Measurements from ENCODE around the gene EMP2. TPM values are rescaled to one million over a fixed set of nuclear protein-coding genes. Genes with fewer than 3 reads are reported as not detected.
"Not testable (repeated sequence)": the region's sequence is repeated elsewhere in the genome, so short reads cannot be mapped to it uniquely, and the experiment has no call there.

The EMP2 gene
- total RNA-seq, 6 donors from 2014 or later, result 261 to 1,020 (median 640) TPM

DNA sequence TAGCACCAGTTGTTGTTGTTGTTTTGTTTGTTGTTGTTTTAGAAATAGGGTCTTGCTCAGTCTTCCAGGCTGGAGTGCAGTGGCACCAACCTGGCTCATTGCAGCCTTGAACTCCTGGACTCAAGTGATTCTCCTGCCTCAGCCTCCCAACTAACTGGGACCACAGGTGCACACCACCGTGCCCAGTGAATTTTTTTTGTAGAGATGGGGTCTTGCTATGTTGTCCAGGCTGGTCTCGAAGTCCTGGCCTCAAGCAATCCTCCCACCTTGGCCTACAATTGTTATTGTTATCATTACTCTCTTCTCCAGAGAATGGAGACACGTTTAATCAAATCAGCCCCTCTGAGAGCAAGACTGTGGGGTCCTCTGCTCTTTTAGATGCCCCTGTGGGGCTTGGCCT is 42.7 kb upstream of the EMP2 start:
- TF ChIP-seq POLR2A (IDR thresholded peaks at IDR 0.05) (no peak), POLR2AphosphoS5 (IDR thresholded peaks at IDR 0.05) (no peak), EP300 (IDR thresholded peaks at IDR 0.05) (no peak)

GRCh38 chr16:10622036-10622921 is 41.9 kb upstream of the EMP2 start:
- peak overlapping the region; percentile 42 to 73 (median 56) for H3K27ac ChIP-seq
- H3K4me3 ChIP-seq, result no peak overlapping the region
- H3K4me1 ChIP-seq, result peaks cover 16 to 36% (median 22%) of the 10 kb centered on the region in 4 donors
- peak; percentile 57 to 80 for DNase-seq
- H3K36me3 ChIP-seq, result no peaks in the 10 kb centered on the region
- no peaks in the 10 kb centered on the region for H3K9me3 ChIP-seq
- 67 to 75% methylated on average over 16 to 19 of the region's 19 CpGs for WGBS, 2 donors
- peak; percentile 26 to 79 for ATAC-seq (ENCODE audit: low FRiP score in 2 of 2)
- H3K27me3 ChIP-seq, result no peaks in the 10 kb centered on the region
- no peak for TF ChIP-seq POLR2A (IDR thresholded peaks at IDR 0.05)
- peak in 3 of 4 donors; percentile 25 to 78 (median 77) for TF ChIP-seq EP300 (IDR thresholded peaks at IDR 0.05)
- peak; percentile 26 to 28 for TF ChIP-seq POLR2AphosphoS5 (IDR thresholded peaks at IDR 0.05)
- TF ChIP-seq, protein P1, sequence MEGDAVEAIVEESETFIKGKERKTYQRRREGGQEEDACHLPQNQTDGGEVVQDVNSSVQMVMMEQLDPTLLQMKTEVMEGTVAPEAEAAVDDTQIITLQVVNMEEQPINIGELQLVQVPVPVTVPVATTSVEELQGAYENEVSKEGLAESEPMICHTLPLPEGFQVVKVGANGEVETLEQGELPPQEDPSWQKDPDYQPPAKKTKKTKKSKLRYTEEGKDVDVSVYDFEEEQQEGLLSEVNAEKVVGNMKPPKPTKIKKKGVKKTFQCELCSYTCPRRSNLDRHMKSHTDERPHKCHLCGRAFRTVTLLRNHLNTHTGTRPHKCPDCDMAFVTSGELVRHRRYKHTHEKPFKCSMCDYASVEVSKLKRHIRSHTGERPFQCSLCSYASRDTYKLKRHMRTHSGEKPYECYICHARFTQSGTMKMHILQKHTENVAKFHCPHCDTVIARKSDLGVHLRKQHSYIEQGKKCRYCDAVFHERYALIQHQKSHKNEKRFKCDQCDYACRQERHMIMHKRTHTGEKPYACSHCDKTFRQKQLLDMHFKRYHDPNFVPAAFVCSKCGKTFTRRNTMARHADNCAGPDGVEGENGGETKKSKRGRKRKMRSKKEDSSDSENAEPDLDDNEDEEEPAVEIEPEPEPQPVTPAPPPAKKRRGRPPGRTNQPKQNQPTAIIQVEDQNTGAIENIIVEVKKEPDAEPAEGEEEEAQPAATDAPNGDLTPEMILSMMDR (IDR thresholded peaks at IDR 0.05), result no peak

More for the DNA sequence above, 42.7 kb upstream of the EMP2 start:
- Histone ChIP-seq H3K4me1 (peaks cover 10 to 29% (median 19%) of the 10 kb centered on the region in 4 donors), H3K36me3 (no peaks in the 10 kb centered on the region), H3K4me3 (no peak overlapping the region), H3K27ac (peak overlapping the region; percentile 26 to 65 (median 48)), H3K9me3 (no peaks in the 10 kb centered on the region), H3K27me3 (no peaks in the 10 kb centered on the region)
- ATAC-seq (ENCODE audit: low FRiP score in 2 of 2) (no peak), DNase-seq (no peak)
- WGBS, 2 donors, result 87 to 92% methylated on average over 3 of the region's 3 CpGs

DNA sequence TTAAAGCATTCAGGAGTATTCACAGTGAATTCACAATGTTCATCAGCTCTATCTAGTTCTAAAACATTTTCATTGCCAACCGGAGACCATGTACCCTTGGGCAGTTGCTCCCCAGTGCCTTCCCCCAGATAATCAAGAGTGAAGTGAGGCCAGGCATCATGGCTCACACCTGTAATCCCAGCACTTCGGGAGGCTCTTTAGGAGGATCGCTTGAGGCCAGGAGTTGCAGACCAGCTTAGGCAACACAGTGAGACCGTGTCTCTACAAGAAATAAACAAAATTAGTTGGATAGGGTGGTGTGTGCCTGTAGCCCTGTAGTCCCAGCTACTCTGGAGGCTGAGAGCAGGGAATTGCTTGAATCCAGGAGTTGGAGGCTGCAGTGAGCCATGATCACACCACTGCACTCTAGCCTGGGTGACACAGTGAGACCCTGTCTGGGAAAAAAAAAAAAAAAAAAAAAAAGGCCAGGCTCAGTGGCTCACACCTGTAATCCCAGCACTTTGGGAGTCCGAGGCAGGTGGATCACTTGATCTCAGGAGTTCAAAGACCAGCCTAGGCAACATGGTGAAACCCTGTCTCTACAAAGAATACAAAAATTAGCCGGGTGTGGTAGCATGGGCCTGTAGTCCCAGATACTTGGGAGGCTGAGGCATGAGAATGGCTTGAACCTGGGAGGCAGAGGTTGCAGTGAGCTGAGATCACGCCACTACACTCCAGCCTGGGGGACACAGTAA is 41.0 kb upstream of the EMP2 start:
- H3K9me3 ChIP-seq; H3K4me3 ChIP-seq; H3K27me3 ChIP-seq; H3K36me3 ChIP-seq; DNase-seq; ATAC-seq (ENCODE audit: low FRiP score in 2 of 2): not testable (repeated sequence)
- Histone ChIP-seq H3K27ac (peak overlapping the region; percentile 42 to 86 (median 62)), H3K4me1 (peaks cover 25 to 45% (median 31%) of the 10 kb centered on the region in 4 donors)
- WGBS, 2 donors, result 86 to 89% methylated on average over 6 to 7 of the region's 7 CpGs

GRCh38 chr16:10620120-10620519 is 39.7 kb upstream of the EMP2 start:
- WGBS, 2 donors, result 86 to 92% methylated on average over 6 of the region's 6 CpGs
- Histone ChIP-seq H3K27me3 (no peaks in the 10 kb centered on the region), H3K4me3 (no peak overlapping the region), H3K36me3 (no peaks in the 10 kb centered on the region), H3K4me1 (peaks cover 26 to 40% (median 32%) of the 10 kb centered on the region in 4 donors), H3K9me3 (no peaks in the 10 kb centered on the region), H3K27ac (peak overlapping the region in 3 of 4 donors; percentile 26 to 88 (median 86))
- ATAC-seq (ENCODE audit: low FRiP score in 2 of 2), result no peak
- DNase-seq, result no peak
- TF ChIP-seq POLR2AphosphoS5 (IDR thresholded peaks at IDR 0.05) (no peak), EP300 (IDR thresholded peaks at IDR 0.05) (no peak), POLR2A (IDR thresholded peaks at IDR 0.05) (no peak)
- TF ChIP-seq, protein P1 (IDR thresholded peaks at IDR 0.05), result no peak

GRCh38 chr16:10619271-10619849 is 39.0 kb upstream of the EMP2 start:
- H3K36me3 ChIP-seq, result no peaks in the 10 kb centered on the region
- H3K4me1 ChIP-seq, result peaks cover 26 to 40% (median 32%) of the 10 kb centered on the region in 4 donors
- H3K4me3 ChIP-seq, result peak overlapping the region in 3 of 4 donors; percentile 25 to 27 (median 26)

More at GRCh38 chr16:10619271-10619849, 39.0 kb upstream of the EMP2 start:
- no peaks in the 10 kb centered on the region for H3K27me3 ChIP-seq
- ATAC-seq (ENCODE audit: low FRiP score in 2 of 2) (peak; percentile 44 to 73), DNase-seq (peak; percentile 83 to 85)
- WGBS, 2 donors, result 31 to 65% methylated on average over 25 of the region's 25 CpGs
- TF ChIP-seq POLR2A (IDR thresholded peaks at IDR 0.05), result peak in 1 of 4 donors; percentile 36
- no peak for TF ChIP-seq POLR2AphosphoS5 (IDR thresholded peaks at IDR 0.05)
- peak overlapping the region; percentile 75 to 89 (median 87) for H3K27ac ChIP-seq
- H3K9me3 ChIP-seq, result no peaks in the 10 kb centered on the region
